Activated CD4-positive, alpha-beta memory T cell treated with anti-CD3 and anti-CD28 coated beads, Interleukin-2, amount 10 ng/mL, durations not matched to agents 7 days and 5 days (primary cell): ENCODE measurements around the gene FBXO15. TPM values are rescaled to one million over a fixed set of nuclear protein-coding genes. Genes with fewer than 3 reads are reported as not detected.

Experiments used
- CTCF ChIA-PET: fragments of 350-600 bp; sonication (Branson Sonifier 250); formaldehyde crosslinking; loops from one replicate; lab custom pipeline; 2021; ENCODE audit warnings: antibody characterized with exemption, inconsistent platforms; lab: Charles Lee
- POLR2A ChIA-PET: fragments of 350-600 bp; sonication (Branson Sonifier 250); formaldehyde crosslinking; loops from one replicate; lab custom pipeline; 2021; ENCODE audit warnings: antibody characterized with exemption; lab: Charles Lee
- DNase-seq: peaks from one replicate; pipeline ENCODE4 v3.0.0-alpha.2; 2020
- H3K27ac Mint-ChIP-seq: one replicate; pipeline ENCODE4 v1.8.0; 2021; ENCODE audit warnings: mild to moderate bottlenecking, mixed read lengths
- H3K27me3 Mint-ChIP-seq: one replicate; pipeline ENCODE4 v1.8.0; 2021; ENCODE audit warnings: mixed read lengths
- H3K36me3 Mint-ChIP-seq: one replicate; pipeline ENCODE4 v1.8.0; 2021; ENCODE audit warnings: low read depth, mixed read lengths
- H3K4me1 Mint-ChIP-seq: one replicate; pipeline ENCODE4 v1.8.0; 2021; ENCODE audit warnings: mixed read lengths
- H3K4me3 Mint-ChIP-seq: one replicate; pipeline ENCODE4 v1.8.0; 2021; ENCODE audit warnings: mild to moderate bottlenecking, mixed read lengths
- H3K9me3 Mint-ChIP-seq: one replicate; pipeline ENCODE4 v1.8.0; 2021; ENCODE audit warnings: mixed read lengths
- total RNA-seq, 2 experiments: library from RNA; stranded (reverse); gene quantifications; one replicate each; pipeline ENCODE4 v1.2.3, GENCODE V29; 2021

FBXO15 gene
- total RNA-seq, 2 experiments from 2014 or later, result 0.60 to 1.1 TPM

DNA sequence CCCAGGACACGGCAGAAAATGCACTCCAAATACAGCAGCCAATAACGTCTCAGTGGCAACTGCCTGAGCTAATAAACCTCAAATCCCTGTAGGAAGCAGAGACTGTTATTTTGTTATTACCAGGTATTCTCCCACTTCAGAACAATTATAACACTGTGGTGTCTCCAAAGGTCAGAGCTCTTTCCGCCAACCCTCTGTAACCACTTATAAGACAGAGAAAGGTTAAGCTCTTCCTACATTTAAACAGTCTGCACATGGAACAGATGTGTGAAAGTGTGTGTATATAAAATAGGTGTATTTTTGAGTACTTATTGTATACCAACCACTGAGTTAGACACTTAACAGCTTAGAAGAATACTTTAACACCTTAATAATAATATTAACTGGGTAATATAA is 64.1 kb downstream of the FBXO15 start:
- H3K36me3 Mint-ChIP-seq, result no peaks in the 10 kb centered on the region
- CTCF ChIA-PET, result interaction anchor here (1.1 to 1.9 kb wide), 4 partner anchors 8 to 78 kb away, joined by 4 to 10 read pairs (median 4); no protein-coding TSS in a partner anchor
- no peak overlapping the region for H3K4me3 Mint-ChIP-seq
- H3K27me3 Mint-ChIP-seq, result no peaks in the 10 kb centered on the region
- DNase-seq, result no peak
- no peaks in the 10 kb centered on the region for H3K9me3 Mint-ChIP-seq
- no peak overlapping the region for H3K27ac Mint-ChIP-seq
- POLR2A ChIA-PET, result interaction anchor here (0.8 to 2.1 kb wide), 6 partner anchors 11 to 415 kb away, joined by 3 to 7 read pairs (median 3); partner anchors contain the start of gene TIMM21
- peaks cover 14% of the 10 kb centered on the region for H3K4me1 Mint-ChIP-seq

DNA sequence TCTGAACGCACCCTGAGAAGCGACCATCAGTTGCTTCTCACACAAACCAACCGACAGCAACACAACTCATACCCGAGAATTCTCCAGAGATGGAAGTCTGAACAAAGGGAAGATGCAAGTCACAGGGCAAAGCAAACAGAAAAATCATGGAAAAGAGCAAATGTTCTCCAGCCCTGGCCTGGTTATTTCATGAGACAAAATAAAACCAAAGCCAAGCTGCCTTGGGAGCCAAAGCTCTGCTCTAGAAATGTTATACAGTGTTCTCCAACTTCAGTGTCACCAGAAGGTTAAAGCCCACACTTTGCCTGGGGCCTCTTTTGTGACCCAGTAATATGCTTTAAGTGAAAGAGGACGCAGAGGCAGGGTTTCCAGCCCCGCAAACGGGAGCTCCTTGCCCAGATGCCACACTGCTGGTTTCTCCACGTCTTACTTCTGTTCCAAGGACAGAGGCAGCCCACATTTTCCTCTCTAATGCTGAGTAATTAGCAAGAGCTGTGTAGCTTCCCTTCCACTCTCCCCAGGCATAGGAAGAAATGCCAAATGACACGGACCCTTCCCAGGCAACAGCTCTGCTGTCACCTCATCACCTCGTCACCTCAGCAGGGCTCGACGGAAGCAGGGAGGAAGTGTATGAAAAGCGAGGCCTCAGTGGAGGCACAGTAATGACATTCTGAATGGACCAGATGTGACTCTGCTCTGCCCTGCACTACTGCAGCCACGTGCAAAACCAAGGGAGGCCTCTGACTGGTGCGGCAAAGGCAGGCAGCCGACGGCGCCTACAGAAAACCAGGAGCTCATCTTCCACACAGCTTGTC is 64.7 kb downstream of the FBXO15 start:
- DNase-seq, result peak; percentile 25
- CTCF ChIA-PET, result interaction anchor here (0.8 to 1.9 kb wide), 13 partner anchors 9 to 469 kb away, joined by 3 to 10 read pairs (median 4); no protein-coding TSS in a partner anchor

DNA sequence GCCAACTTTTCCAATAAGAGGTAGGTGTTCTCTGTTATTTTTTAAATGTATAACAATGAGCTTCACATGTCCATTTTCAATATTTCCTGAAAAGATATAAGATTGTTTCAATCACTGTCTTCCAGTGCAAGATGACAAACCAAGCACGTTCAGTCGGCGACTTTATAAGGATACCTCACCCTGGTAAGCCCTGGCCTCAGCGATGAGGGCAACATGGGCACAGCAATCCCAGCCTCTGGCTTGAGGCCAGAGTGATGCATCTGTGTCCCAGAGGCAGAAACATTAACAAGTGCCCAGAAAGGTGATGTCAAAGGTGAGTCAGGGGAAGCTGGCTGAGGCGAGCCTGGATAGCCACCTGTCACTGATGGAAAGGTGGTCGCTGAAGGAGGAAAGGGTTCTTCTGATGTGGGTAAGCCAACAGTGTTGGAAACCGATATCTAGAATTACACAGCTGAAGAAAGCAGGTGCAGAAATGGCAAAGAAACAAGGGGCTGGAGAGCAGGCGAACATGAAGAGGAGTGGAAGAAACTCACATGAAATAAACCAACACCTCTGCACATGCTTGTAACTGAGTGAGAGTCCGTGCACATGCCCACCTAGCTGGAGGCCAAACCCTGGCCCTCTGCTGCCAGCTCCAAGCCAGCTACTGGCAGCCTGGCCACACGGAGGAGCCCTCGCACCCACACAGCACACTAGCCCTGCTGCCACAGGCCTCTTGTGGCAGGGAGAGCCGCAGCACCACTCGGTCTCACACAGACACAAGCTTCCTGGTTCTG is 65.5 kb downstream of the FBXO15 start:
- Mint-ChIP-seq H3K9me3 (no peaks in the 10 kb centered on the region), H3K4me1 (peaks cover 14% of the 10 kb centered on the region), H3K27me3 (no peaks in the 10 kb centered on the region), H3K4me3 (peak overlapping the region; percentile 62), H3K36me3 (no peaks in the 10 kb centered on the region), H3K27ac (peak overlapping the region; percentile 66)
- POLR2A ChIA-PET, result interaction anchor here (1.0 to 2.1 kb wide), 7 partner anchors 9 to 416 kb away, joined by 3 to 7 read pairs (median 4); partner anchors contain the start of gene TIMM21
- peak; percentile 70 for DNase-seq
- CTCF ChIA-PET, result interaction anchor here (0.8 to 1.9 kb wide), 13 partner anchors 9 to 470 kb away, joined by 3 to 10 read pairs (median 4); no protein-coding TSS in a partner anchor

More for the DNA sequence above, 64.7 kb downstream of the FBXO15 start:
- H3K27ac Mint-ChIP-seq, result peak overlapping the region; percentile 66
- POLR2A ChIA-PET, result interaction anchor here (0.8 to 2.1 kb wide), 8 partner anchors 10 to 415 kb away, joined by 3 to 7 read pairs (median 4); partner anchors contain the start of gene TIMM21
- peaks cover 14% of the 10 kb centered on the region for H3K4me1 Mint-ChIP-seq
- no peaks in the 10 kb centered on the region for H3K36me3 Mint-ChIP-seq
- H3K27me3 Mint-ChIP-seq, result no peaks in the 10 kb centered on the region
- H3K9me3 Mint-ChIP-seq, result no peaks in the 10 kb centered on the region
- peak overlapping the region; percentile 62 for H3K4me3 Mint-ChIP-seq

DNA sequence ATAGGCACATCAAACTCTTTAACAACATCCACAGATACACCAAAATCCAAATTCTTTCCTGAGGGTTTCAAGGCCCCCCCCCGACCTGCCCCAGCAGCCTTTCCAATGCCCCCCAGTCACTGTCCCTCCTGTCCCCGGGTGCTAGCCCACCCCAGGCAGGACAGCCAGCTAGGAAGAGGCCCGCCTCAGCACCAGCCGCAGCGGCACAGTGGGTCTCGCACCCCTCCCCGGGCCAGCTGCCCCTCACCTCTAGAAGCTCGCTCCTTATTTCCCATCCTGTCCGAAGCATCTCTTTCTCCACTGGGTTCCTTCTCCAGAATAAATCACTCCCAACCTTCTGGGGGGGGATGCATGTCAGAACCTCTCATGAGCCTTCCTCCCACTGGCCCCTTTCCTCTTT is 69.4 kb downstream of the FBXO15 start:
- H3K36me3 Mint-ChIP-seq, result no peaks in the 10 kb centered on the region
- H3K27me3 Mint-ChIP-seq, result no peaks in the 10 kb centered on the region
- H3K4me1 Mint-ChIP-seq, result peaks cover 9% of the 10 kb centered on the region
- ChIA-PET POLR2A (no interaction called here), CTCF (no interaction called here)
- no peak for DNase-seq
- no peak overlapping the region for H3K4me3 Mint-ChIP-seq
- H3K9me3 Mint-ChIP-seq, result no peaks in the 10 kb centered on the region
- no peak overlapping the region for H3K27ac Mint-ChIP-seq

DNA sequence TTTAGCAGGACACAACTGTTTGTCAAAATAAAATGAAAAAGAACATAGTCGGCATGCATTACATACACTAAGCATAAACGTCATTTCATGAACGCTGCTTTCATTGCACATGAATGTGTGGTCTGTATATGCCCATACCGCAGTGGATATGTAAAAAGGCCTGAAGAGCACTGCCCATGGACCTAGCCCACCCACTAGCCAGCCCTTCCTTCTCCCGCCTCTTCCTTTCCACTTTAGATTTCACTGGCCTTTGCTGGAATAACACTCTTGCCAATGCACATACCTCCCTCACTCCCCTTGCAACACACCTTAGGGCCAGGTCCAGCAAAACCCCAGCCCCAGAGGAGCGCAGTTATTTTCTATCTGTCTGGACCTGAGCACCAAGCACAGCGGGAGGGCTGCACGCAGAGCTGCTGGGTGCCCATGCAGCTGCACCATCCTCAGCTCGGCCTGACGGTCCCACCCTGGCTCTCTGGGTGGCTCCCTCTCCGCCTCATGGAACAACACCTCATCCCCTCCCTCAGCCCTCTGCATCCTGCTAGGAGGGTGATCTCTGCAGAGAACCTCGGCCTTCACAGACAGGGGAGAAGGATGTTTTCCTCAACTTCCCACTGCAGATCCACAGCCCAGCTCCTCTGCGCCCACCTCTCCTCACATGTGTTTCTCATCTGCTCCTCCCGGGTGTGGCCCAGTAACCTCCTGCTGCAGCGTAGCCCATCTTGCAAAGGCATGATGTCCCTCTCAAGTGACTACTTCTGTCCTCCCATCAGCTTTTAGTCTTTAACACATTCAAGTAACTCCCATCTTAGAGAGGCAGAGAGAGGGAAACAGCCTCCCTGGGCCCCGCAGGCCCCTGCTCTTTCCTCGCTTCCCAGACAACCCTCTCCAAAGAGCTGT is 72.7 kb downstream of the FBXO15 start:
- ChIA-PET POLR2A (interaction anchor here (1.4 kb wide), 1 partner anchor 9 kb away, joined by 4 read pairs; no protein-coding TSS in a partner anchor), CTCF (interaction anchor here (2.3 kb wide), 1 partner anchor 8 kb away, joined by 10 read pairs; no protein-coding TSS in a partner anchor)
- H3K9me3 Mint-ChIP-seq, result no peaks in the 10 kb centered on the region
- H3K4me3 Mint-ChIP-seq, result no peak overlapping the region
- H3K27ac Mint-ChIP-seq, result no peak overlapping the region
- peaks cover 6% of the 10 kb centered on the region for H3K27me3 Mint-ChIP-seq
- H3K4me1 Mint-ChIP-seq, result no peaks in the 10 kb centered on the region
- no peak for DNase-seq
- no peaks in the 10 kb centered on the region for H3K36me3 Mint-ChIP-seq

DNA sequence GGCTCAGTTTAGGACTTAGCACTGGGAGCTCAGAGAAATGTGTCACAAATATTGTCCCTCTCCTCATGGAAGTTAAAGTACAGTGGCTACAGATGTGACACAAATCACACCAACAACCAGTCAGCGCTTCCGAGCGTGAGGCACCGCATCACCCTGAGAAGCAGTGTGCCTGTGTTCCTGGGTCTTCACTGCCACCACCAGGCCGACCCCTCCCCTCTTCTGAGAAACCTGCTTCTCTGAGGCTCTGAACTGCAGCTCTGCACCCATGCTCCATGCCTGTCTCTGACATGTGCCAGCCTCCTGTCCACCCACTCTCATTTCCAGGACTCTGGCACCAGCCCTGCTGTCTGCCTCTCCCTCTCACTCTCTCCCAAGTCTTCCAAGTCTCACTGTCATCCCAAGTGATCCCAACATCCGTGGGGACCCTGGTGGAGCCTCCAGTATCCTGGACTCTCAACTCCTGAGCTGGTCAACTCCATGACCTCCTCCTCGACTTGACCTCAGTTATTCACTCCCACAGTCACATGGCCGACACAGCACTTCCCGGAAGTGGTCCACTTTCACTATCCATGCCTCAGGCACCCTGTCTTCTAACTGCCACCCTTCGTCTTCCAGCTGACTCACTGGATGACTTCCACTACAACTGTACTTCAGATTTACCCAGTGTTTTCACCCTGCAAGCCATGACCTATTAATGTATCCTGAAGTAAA is 73.5 kb downstream of the FBXO15 start:
- H3K4me3 Mint-ChIP-seq, result no peak overlapping the region
- CTCF ChIA-PET, result interaction anchor here (2.3 kb wide), 1 partner anchor 8 kb away, joined by 10 read pairs; no protein-coding TSS in a partner anchor
- POLR2A ChIA-PET, result interaction anchor here (1.4 to 2.1 kb wide), 2 partner anchors 8 kb away, joined by 4 read pairs; no protein-coding TSS in a partner anchor

DNA sequence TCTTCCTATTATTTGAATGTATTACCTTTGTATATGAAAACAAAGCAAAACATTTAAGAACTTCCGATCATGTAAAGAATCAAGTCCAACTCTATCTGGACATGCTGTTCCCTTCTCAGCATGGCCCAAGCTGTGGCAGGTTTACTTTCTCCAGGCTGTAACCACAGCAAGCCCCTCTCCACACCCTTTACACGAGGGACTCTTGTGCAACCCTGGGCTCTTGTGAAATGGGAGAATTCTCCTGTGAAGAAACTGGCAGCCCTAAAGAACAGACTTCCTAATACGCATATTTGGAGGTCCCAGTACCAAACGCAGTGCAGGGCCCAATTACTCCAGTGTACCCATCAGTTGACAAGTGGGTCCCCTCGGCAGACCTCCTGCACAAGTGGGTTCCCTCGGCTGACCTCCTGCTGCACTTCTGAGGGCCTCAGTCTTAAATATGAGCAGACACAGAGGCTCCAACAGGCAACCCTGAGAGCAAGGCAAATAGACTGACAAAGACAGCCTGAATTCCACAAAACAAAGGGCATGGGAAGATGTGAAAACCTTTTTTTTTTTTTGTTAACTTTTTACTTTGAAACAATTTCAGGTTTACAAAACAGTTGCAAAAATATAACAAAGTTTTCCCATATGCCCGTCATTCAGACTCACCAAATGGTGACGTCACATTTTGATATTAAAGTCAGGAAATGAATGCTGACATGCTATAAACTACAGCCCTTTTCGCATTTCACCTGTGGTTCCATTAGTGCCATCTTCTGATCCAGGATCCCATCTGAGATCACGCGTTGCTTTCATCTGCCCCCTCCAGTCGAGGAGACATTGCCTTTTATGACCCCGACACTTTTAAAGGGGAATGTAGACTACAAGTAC is 78.2 kb downstream of the FBXO15 start:
- Mint-ChIP-seq H3K9me3 (no peaks in the 10 kb centered on the region), H3K4me3 (no peak overlapping the region), H3K27ac (no peak overlapping the region), H3K4me1 (peaks cover 13% of the 10 kb centered on the region), H3K36me3 (no peaks in the 10 kb centered on the region), H3K27me3 (peaks cover 8% of the 10 kb centered on the region)
- no peak for DNase-seq
- ChIA-PET CTCF (no interaction called here), POLR2A (no interaction called here)

More for the DNA sequence above, 73.5 kb downstream of the FBXO15 start:
- no peaks in the 10 kb centered on the region for H3K36me3 Mint-ChIP-seq
- peaks cover 6% of the 10 kb centered on the region for H3K27me3 Mint-ChIP-seq
- no peaks in the 10 kb centered on the region for H3K4me1 Mint-ChIP-seq
- no peak for DNase-seq
- no peak overlapping the region for H3K27ac Mint-ChIP-seq
- H3K9me3 Mint-ChIP-seq, result no peaks in the 10 kb centered on the region

DNA sequence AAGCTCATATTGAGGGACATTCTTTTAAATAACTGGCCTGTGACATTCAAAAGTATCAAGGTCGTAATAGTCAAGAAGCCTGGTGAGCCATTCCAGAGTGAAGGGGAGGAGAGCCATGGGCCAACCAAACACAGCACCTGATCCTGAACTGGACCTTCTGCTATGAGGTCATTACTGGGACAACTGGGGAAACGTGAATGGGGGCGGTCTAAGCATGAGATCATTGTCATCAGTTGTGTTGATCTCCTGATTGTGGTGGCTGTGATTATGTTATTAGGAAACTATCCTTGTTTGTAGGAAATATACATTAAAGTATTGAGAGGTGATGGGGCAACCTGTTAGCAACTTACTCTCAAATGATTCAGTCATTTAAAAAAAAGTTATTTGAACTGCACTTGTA is 79.3 kb downstream of the FBXO15 start:
- Mint-ChIP-seq H3K9me3 (no peaks in the 10 kb centered on the region), H3K36me3 (no peaks in the 10 kb centered on the region), H3K27me3 (peaks cover 8% of the 10 kb centered on the region), H3K27ac (no peak overlapping the region), H3K4me3 (no peak overlapping the region), H3K4me1 (peaks cover 24% of the 10 kb centered on the region)
- DNase-seq, result no peak
- POLR2A ChIA-PET, result no interaction called here
- CTCF ChIA-PET, result no interaction called here

DNA sequence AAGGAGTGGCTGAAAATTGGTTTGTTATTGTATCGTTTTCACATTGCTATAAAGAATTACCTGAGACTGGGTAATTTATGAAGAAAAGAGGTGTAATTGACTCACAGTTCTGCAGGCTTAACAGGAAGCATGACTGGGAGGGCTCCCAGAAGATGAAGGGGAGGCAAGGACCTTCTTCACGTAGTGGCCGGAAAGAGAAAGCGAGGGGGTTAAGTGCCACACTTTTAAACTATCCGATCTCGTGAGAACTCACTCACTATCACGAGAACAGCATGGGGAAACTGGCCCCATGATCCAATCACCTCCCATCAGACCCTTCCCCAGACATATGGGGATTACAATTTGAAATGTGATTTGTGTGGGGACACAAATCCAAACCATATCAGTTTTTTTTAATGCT is 81.6 kb downstream of the FBXO15 start:
- DNase-seq, result no peak
- peaks cover 5% of the 10 kb centered on the region for H3K27me3 Mint-ChIP-seq
- H3K4me1 Mint-ChIP-seq, result peaks cover 28% of the 10 kb centered on the region
- H3K36me3 Mint-ChIP-seq, result no peaks in the 10 kb centered on the region
- no peaks in the 10 kb centered on the region for H3K9me3 Mint-ChIP-seq
- ChIA-PET POLR2A (interaction anchor here (1.2 to 1.9 kb wide), 2 partner anchors 9 to 17 kb away, joined by 4 to 7 read pairs; no protein-coding TSS in a partner anchor), CTCF (no interaction called here)
- no peak overlapping the region for H3K4me3 Mint-ChIP-seq
- no peak overlapping the region for H3K27ac Mint-ChIP-seq

DNA sequence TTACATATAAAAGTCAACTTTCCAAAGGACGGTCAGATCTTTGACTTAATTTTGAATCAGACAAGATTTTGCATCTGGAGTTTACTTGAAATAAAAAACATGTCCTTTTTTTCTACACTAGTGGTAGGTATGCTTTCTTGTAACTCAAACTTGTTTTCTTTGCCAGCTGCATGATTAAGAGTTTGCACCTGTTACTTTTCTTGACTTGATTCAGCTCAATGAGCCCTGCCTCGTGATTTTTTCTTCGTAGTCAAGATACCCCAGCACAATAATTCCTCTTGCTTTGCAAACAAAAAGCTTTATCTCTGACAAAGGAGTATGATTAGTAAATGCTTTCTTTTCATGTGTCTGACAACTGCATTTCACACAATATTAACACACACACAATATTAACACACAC is 82.3 kb downstream of the FBXO15 start:
- Mint-ChIP-seq H3K4me1 (peaks cover 28% of the 10 kb centered on the region), H3K9me3 (no peaks in the 10 kb centered on the region), H3K27me3 (peaks cover 2% of the 10 kb centered on the region), H3K27ac (no peak overlapping the region), H3K36me3 (no peaks in the 10 kb centered on the region), H3K4me3 (no peak overlapping the region)
- DNase-seq, result no peak
- POLR2A ChIA-PET, result interaction anchor here (1.2 to 1.9 kb wide), 2 partner anchors 10 to 18 kb away, joined by 4 to 7 read pairs; no protein-coding TSS in a partner anchor
- CTCF ChIA-PET, result interaction anchor here (1.2 kb wide), 1 partner anchor 25 kb away, joined by 3 read pairs; no protein-coding TSS in a partner anchor
